H9 (cell line): Measurements from ENCODE around the gene DPP3. TPM values are rescaled to one million over a fixed set of nuclear protein-coding genes. Genes with fewer than 3 reads are reported as not detected.

Source experiments
- DNase-seq: peaks from one replicate; pipeline ENCODE4 v3.0.0-alpha.2; 2017
- H2AFZ ChIP-seq: one replicate; pipeline ENCODE4 v1.6.1; 2013; ENCODE audit warnings: mild to moderate bottlenecking, low read length, control low read depth, moderate library complexity
- H2AK5ac ChIP-seq: 2 replicates; pipeline ENCODE4 v1.6.1; 2013; ENCODE audit warnings: low read length, control low read depth, mixed read lengths; ENCODE audit not compliant: insufficient read length
- H2BK120ac ChIP-seq: one replicate; pipeline ENCODE4 v1.6.1; 2013; ENCODE audit warnings: low read depth, mild to moderate bottlenecking, low read length, control low read depth, inconsistent platforms; ENCODE audit not compliant: poor library complexity, severe bottlenecking
- H2BK12ac ChIP-seq: 2 replicates; pipeline ENCODE4 v1.6.1; 2013; ENCODE audit warnings: low read length, control low read depth, mixed read lengths, low read depth; ENCODE audit not compliant: insufficient read length
- H2BK15ac ChIP-seq: 2 replicates; pipeline ENCODE4 v1.6.1; 2013; ENCODE audit warnings: low read depth, low read length, control low read depth
- H2BK20ac ChIP-seq: one replicate; pipeline ENCODE4 v1.6.1; 2013; ENCODE audit warnings: low read depth, mild to moderate bottlenecking, low read length, control low read depth, inconsistent platforms; ENCODE audit not compliant: poor library complexity, severe bottlenecking
- H2BK5ac ChIP-seq: 2 replicates; pipeline ENCODE4 v1.6.1; 2013; ENCODE audit warnings: low read length, control low read depth, mixed read lengths; ENCODE audit not compliant: insufficient read length
- H3K14ac ChIP-seq: 2 replicates; pipeline ENCODE4 v1.6.1; 2013; ENCODE audit warnings: low read length, control low read depth; ENCODE audit not compliant: insufficient read depth
- H3K18ac ChIP-seq: 2 replicates; pipeline ENCODE4 v1.6.1; 2013; ENCODE audit warnings: low read depth, mild to moderate bottlenecking, mixed read lengths, low read length, control low read depth; ENCODE audit not compliant: insufficient read length
- H3K23ac ChIP-seq: 2 replicates; pipeline ENCODE4 v1.6.1; 2013; ENCODE audit warnings: low read length, control low read depth, mixed read lengths, low read depth; ENCODE audit not compliant: insufficient read length
- H3K23me2 ChIP-seq: 2 replicates; pipeline ENCODE4 v1.6.1; 2013; ENCODE audit warnings: low read depth, mild to moderate bottlenecking, mixed read lengths, low read length, control low read depth; ENCODE audit not compliant: insufficient read length, poor library complexity, severe bottlenecking
- H3K27ac ChIP-seq: 2 replicates; pipeline ENCODE4 v1.5.1; 2013; ENCODE audit warnings: low read length, control low read depth, mixed read lengths, low read depth; ENCODE audit not compliant: insufficient read length
- H3K27me3 ChIP-seq: 2 replicates; pipeline ENCODE4 v1.6.1; 2013; ENCODE audit warnings: low read length, control low read depth, inconsistent platforms; ENCODE audit not compliant: insufficient read depth
- H3K4ac ChIP-seq: 2 replicates; pipeline ENCODE4 v1.6.1; 2013; ENCODE audit warnings: low read depth, mild to moderate bottlenecking, control low read depth, inconsistent platforms, low read length, moderate library complexity
- H3K4me1 ChIP-seq: 2 replicates; pipeline ENCODE4 v1.6.1; 2013; ENCODE audit warnings: low read length, control low read depth, inconsistent platforms; ENCODE audit not compliant: insufficient read depth
- H3K4me2 ChIP-seq: 2 replicates; pipeline ENCODE4 v1.6.1; 2013; ENCODE audit warnings: low read length, control low read depth, mixed read lengths; ENCODE audit not compliant: insufficient read length, insufficient read depth
- H3K56ac ChIP-seq: 2 replicates; pipeline ENCODE4 v1.6.1; 2013; ENCODE audit warnings: low read depth, mild to moderate bottlenecking, mixed read lengths, low read length, control low read depth; ENCODE audit not compliant: insufficient read length
- H3K79me1 ChIP-seq: 2 replicates; pipeline ENCODE4 v1.6.1; 2013; ENCODE audit warnings: low read depth, mild to moderate bottlenecking, moderate library complexity, low read length, control low read depth, inconsistent platforms; ENCODE audit not compliant: insufficient read depth, poor library complexity, severe bottlenecking
- H3K79me2 ChIP-seq: 2 replicates; pipeline ENCODE4 v1.6.1; 2013; ENCODE audit warnings: low read length, control low read depth, inconsistent platforms; ENCODE audit not compliant: insufficient read depth
- H3K9ac ChIP-seq: 2 replicates; pipeline ENCODE4 v1.6.1; 2013; ENCODE audit warnings: low read length, control low read depth, mixed read lengths; ENCODE audit not compliant: insufficient read length; ENCODE audit errors: extremely low read depth
- H3K9me3 ChIP-seq: one replicate; pipeline ENCODE4 v1.6.1; 2013; ENCODE audit warnings: low read depth, low read length, inconsistent platforms; ENCODE audit not compliant: control insufficient read depth
- H3T11ph ChIP-seq: one replicate; pipeline ENCODE4 v1.6.1; 2013; ENCODE audit warnings: mild to moderate bottlenecking, low read length, control low read depth, inconsistent platforms
- H4K20me1 ChIP-seq: one replicate; pipeline ENCODE4 v1.6.1; 2013; ENCODE audit not compliant: control insufficient read depth, insufficient read length, insufficient read depth
- H4K5ac ChIP-seq: 2 replicates; pipeline ENCODE4 v1.6.1; 2013; ENCODE audit warnings: low read depth, mild to moderate bottlenecking, mixed read lengths, low read length, control low read depth; ENCODE audit not compliant: insufficient read length
- H4K8ac ChIP-seq: replicated peaks from 2 replicates; pipeline ENCODE4 v1.6.1; 2013; ENCODE audit warnings: low read length, control low read depth, mixed read lengths, low read depth; ENCODE audit not compliant: insufficient read length
- H4K91ac ChIP-seq: 2 replicates; pipeline ENCODE4 v1.6.1; 2013; ENCODE audit warnings: low read depth, mild to moderate bottlenecking, moderate library complexity, mixed read lengths, low read length, control low read depth; ENCODE audit not compliant: insufficient read length
- H3K27ac Mint-ChIP-seq, 3 experiments: 2 replicates in 2 of 3; 3 replicates in 1 of 3; pipeline ENCODE4 v1.8.0; 2020 to 2021; ENCODE audit warnings: mixed read lengths in 3 of 3, mild to moderate bottlenecking in 1 of 3, moderate library complexity in 1 of 3
- H3K27me3 Mint-ChIP-seq: 2 replicates; pipeline ENCODE4 v1.8.0; 2021; ENCODE audit warnings: low read depth, mild to moderate bottlenecking, moderate library complexity, mixed read lengths
- H3K36me3 Mint-ChIP-seq, 3 experiments: 2 replicates in 2 of 3; 3 replicates in 1 of 3; pipeline ENCODE4 v1.8.0; 2020 to 2021; ENCODE audit warnings: low read depth in 3 of 3, mixed read lengths in 3 of 3; ENCODE audit not compliant: insufficient read depth in 1 of 3
- H3K4me1 Mint-ChIP-seq, 2 experiments: 2 replicates each; pipeline ENCODE4 v1.8.0; 2020; ENCODE audit warnings: mixed read lengths in 2 of 2
- H3K4me3 Mint-ChIP-seq, 2 experiments: 2 replicates in 1 of 2; 3 replicates in 1 of 2; pipeline ENCODE4 v1.8.0; 2020 to 2021; ENCODE audit warnings: mild to moderate bottlenecking in 2 of 2, mixed read lengths in 2 of 2, moderate library complexity in 1 of 2
- H3K9me3 Mint-ChIP-seq, 2 experiments: 2 replicates in 1 of 2; 3 replicates in 1 of 2; pipeline ENCODE4 v1.8.0; 2020; ENCODE audit warnings: mild to moderate bottlenecking in 2 of 2, mixed read lengths in 2 of 2, moderate library complexity in 1 of 2
- CTCF ChIP-seq: fragments of 200-600 bp; sonication (generic); conservative IDR thresholded peaks from 3 replicates; pipeline ENCODE4 v1.8.0; 2021; ENCODE audit warnings: antibody characterized with exemption, mild to moderate bottlenecking
- WGBS: extraction: QIAGEN DNeasy Blood & Tissue Kit; methylation state at CpG from one replicate; pipeline ENCODE4 v1.1.7; 2013; ENCODE audit warnings: missing lambda C conversion rate, low lambda C conversion rate, mixed read lengths; ENCODE audit not compliant: insufficient read length; ENCODE audit errors: extremely low coverage; 5-methylcytosine and 5-hydroxymethylcytosine counted together
- total RNA-seq: library from RNA; stranded (reverse); gene quantifications from 2 replicates; pipeline ENCODE4 v1.2.1, GENCODE V29; 2021

Gene DPP3
- total RNA-seq, 1 experiment from 2014 or later, result 85.3 TPM

DNA sequence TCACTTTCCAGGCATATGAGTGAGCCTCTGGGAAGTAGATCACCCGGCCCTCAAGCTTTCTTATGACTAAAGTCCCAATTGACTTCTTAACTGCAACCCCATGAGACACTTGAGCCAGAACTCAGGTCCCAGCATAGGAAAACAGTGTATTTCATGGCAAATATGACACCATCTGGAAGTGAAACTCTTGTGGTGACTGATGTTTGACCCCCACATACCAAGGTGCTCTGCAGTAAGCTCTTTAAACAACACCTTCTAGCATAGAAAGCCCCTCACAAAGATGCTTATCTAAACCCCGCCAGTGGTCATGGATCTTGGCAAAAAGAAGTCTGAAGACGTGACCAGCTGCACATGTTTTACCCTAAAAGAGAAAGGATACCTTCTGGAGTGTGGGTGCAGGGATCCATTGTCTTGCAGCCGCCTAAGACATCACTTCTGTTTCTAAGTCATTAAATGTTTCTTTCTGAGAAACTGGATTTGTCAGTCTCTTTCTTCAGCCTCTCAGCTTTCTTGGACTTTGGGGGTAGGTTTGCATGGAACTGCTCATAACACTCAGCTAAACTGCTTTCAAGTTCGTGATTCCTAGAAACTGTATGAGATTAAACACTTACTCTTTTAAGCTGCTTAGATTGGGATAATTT is 21.0 kb upstream of the DPP3 start:
- Histone ChIP-seq H4K5ac (no peak overlapping the region), H3K27me3 (no peaks in the 10 kb centered on the region), H2BK20ac (no peak overlapping the region), H3K9me3 (no peaks in the 10 kb centered on the region), H4K20me1 (no peaks in the 10 kb centered on the region), H3K4me2 (no peak overlapping the region), H3K23ac (no peak overlapping the region), H3K9ac (no peak overlapping the region), H2BK15ac (no peak overlapping the region), H2BK120ac (no peak overlapping the region), H2BK12ac (no peak overlapping the region), H3K23me2 (no peaks in the 10 kb centered on the region), H2BK5ac (no peak overlapping the region), H3T11ph (no peak overlapping the region), H3K4me1 (no peaks in the 10 kb centered on the region), H4K91ac (no peak overlapping the region), H2AFZ (no peak overlapping the region), H4K8ac (no peak overlapping the region), H3K79me1 (no peaks in the 10 kb centered on the region), H3K79me2 (no peaks in the 10 kb centered on the region), H3K27ac (no peak overlapping the region), H3K56ac (no peak overlapping the region), H3K18ac (no peak overlapping the region), H3K4ac (no peak overlapping the region), H2AK5ac (no peak overlapping the region), H3K14ac (no peak overlapping the region)
- H3K36me3 Mint-ChIP-seq, result peaks cover 0 to 23% (median 7%) of the 10 kb centered on the region in 3 experiments; a peak in 5 of 7 replicates
- TF ChIP-seq CTCF, result no peak
- H3K4me3 Mint-ChIP-seq, result no peak overlapping the region
- peaks cover 12% of the 10 kb centered on the region for H3K27me3 Mint-ChIP-seq
- H3K27ac Mint-ChIP-seq, result no peak overlapping the region
- WGBS, result no CpG with 5 or more reads among the region's 5 CpGs
- DNase-seq, result no peak
- H3K9me3 Mint-ChIP-seq, result peaks cover 16 to 27% of the 10 kb centered on the region in 2 experiments; a peak in 4 of 5 replicates
- peaks cover 0 to 7% of the 10 kb centered on the region in 2 experiments; a peak in 2 of 4 replicates for H3K4me1 Mint-ChIP-seq
